ENCODE data around the gene RNF149.

The RNF149 gene

DNA sequence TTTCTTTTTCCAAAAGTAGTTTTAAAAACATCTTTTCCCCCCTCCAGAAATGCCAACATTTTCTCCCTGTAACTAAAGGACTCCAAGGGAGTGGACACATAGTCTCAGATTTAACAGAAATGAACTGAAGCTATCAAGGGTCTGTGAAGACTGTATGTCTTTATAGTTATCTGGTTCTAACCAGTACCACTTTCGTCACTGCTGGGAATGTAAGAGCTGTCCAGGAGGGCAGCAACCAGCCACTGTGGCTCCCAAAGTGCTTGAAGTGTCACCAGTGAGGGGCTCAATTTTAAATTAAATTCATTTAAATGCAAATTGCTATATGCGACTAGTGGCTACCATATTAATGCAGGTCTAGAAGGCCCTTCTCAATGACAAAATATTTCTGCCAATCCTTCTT lies 15.0 kb downstream of the RNF149 start:
- no peak for DNase-seq

DNA sequence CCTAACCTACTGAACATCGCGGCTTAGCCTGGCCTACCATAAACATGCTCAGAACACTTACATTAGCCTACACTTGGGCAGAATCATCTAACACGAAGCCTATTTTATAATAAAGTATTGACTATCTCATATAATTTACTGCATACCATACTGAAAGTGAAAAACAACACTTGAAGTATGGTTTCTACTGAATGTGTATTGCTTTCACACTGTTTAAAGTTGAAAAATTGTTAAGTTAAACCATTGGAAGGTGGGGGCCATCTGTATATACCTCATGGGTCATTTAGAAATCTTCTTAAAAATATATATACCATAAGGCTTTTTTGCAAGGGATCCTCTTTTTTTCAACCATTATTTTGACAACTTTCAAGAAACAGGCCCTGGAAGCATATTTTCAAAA lies 16.5 kb downstream of the RNF149 start:
- DNase-seq, result no peak

DNA sequence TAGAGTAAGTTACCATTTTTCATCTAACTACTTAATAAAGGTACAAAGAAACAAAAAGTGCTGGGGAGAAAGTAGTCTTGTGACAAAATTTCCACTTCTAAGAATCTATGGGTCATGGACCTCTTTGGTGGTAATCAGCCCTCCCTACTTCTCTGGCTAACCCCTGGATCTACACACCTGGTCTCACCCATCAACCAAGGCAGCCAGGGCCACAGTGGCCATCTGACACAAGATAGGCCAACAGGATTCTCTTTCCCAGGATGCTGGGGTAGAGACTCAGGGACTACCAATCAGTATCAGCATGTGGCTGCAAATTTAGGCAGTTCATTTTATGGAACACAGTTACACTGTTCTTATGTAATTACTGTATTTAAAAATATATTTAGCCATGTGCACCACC lies 17.8 kb downstream of the RNF149 start:
- no peak for DNase-seq

DNA sequence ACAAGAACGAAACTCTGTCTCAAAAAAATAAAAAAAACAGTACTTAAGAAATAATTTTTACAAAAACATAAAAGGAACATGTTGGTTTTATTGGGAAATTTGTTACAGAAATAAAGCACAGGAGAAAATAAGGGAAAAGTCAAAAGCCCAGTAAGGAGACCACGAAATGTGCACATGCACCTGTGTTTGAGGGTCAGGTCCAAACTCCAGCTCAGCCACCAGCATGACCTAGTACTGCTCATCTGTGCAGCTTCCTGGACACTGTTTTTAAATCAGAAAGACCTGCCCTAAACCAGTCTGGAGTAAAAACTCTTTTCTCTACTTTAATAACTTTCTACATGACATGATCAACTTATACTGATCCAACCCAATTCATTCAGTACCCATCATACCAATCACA lies 21.2 kb downstream of the RNF149 start:
- no peak for DNase-seq

GRCh38 chr2:101286684-101287083 lies 21.8 kb downstream of the RNF149 start:
- no peak for DNase-seq

GRCh38 chr2:101282980-101283379 lies 25.5 kb downstream of the RNF149 start:
- no peak for DNase-seq

GRCh38 chr2:101281482-101281881 lies 27.0 kb downstream of the RNF149 start:
- DNase-seq, result no peak

DNA sequence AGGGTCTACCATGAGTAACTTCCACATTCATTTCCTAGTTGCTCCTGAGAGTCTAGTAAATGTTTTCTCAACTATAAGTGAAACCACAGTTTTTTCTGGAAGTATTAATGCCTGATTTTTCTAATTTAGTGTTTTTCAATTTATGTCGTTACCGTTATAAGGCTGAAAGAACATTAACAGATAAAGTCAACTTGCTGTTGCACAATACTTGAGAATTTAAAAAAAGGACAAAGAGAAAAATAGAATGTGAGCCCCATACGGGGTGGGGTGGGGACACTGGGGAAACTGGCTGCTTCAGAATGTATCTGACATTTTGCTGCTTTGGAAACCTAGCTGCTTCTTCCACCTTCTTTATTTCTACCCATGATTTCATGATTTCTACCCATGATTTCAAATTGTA lies 29.6 kb downstream of the RNF149 start:
- no peak for DNase-seq

DNA sequence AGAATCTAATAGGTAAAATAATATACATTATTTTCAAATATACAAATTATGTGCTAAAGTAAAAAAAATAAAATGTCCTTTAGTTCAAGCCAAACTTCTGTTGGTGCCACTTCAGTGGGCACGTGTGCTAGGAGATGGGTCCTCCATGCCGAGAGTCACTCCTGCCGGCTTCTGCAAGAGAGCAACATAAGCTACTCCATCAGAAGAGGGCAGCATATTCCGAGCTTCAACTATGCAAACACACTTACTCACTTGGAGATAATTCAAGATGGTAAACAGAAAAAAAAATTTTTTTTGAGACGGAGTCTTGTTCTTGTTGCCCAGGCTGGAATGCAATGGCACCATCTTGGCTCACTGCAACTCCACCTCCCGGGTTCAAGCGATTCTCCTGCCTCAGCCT lies 31.4 kb downstream of the RNF149 start:
- DNase-seq, result no peak

- DNase-seq, result no peak
Measured at GRCh38 chr2:101274142-101274541, 34.4 kb downstream of the RNF149 start.

GRCh38 chr2:101273056-101273455 lies 35.4 kb downstream of the RNF149 start:
- no peak for DNase-seq

GRCh38 chr2:101272045-101272784 lies 36.3 kb downstream of the RNF149 start:
- DNase-seq, result no peak

DNA sequence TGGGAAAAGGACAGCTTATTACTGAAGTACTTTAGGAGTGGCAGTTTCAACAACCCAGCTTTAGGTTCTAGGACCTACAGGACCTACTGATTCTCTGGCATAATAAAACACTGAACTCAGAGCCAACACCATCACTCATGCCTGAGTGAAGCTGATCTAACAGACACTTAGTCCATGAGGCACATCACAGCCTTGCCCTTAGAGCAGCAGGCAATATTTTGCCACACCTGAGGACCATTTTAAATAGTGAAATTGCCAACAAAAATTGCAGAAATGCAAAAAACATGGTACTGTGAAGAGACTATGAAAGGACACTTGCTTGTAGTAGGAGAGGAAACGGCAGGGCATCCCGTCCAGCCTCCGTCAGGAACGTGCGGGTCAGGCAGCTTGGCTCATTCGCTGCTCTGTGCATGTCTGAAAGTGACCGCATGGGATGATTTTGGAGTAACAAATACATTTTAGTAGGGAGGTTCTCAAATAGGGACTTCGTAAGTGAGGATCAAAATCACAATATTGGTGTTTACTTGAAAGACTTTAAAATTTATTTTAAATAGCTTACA lies 37.7 kb downstream of the RNF149 start:
- no peak for DNase-seq

DNA sequence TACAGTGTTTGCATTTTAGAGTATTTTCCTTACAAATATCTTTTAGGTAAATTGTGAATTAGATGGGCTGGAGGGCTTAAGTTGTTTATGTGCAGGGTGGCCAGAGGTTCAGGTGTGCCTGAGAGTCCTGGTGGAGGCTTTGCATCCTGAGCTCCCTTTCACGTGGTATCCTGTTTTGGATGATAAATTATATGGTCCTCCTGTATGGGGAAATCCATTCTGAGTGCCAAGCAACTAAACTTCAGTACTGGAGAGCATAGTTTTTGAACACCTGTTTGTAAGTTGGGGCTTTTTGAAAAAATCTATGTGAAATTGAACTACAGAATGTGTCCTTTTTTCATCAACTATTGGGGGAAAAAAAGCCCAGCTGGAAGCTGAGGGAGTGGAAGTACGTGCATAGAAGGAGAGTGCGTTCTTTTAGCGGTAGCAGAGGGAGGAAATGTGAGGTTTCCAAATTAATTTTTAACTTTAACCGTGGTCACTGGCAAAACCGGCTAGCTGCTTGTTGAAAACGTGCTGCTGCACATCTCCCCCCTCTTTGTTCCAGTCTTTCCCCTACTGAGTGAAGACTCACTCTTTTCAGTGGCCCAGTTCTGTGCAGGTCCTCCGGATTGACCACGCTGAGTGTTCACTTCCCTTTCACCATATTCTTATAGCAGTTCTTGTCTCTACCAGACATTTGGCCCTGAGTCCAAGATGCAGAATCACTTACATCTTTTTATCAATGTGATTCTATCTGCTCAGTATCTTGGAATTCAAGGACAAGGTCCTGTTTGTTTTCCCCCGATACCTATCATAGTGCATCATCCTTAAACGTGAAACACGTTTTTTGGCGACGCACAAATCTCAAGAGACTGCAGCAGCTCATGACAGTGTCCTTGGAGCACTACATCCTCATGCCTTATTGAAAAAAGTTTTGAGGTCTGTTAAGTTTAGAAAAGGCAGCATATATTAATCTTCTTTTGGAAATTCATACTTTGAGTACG lies 40.5 kb downstream of the RNF149 start:
- DNase-seq, result no peak

GRCh38 chr2:101265893-101266499 lies 42.5 kb downstream of the RNF149 start:
- DNase-seq, result no peak

DNA sequence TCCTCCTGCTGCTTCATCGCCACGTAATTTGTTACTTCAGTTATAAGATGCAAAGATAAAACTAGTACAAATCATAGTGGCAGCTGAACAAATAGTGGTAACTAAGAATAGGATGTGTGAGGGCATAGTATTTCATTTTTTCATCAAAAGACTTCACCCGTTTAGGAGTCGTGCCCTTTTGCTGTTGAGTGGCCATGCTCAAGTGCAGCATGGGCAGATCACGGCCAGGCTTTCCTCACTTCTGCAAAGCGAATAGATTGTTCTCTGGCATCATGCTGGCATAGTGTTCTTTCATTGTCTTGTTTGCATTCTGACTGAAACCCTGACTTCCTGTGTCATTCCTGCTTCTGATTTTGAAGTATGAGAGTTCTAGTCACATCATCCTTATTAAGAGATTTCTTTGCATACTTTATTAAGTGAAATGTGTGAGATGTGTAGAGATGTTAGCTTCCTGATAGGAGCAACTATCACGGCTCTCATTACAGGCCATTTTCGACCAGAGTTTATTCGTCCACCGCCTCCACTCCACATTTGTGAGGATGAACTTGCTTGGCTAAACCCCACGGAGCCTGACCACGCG lies 44.1 kb downstream of the RNF149 start:
- no peak for DNase-seq

DNA sequence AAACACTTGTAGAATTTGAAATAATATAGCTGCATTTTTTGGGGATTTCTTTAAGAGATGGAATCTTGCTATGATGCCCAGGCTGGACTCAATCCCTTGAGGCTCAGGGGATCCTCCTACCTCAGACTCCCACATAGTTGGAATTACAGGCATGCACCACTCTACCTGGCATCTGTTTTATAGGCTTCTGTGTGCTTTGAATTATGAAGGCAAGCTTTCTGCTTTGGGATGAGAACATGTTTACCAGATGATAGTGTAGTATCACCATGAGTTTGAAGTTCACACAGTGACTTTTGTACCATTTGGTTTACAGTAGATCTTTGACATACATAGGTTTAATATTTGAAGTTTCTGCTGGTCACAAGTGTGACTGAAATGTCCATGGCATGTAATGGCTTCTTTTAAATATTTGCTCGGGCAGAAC lies 45.1 kb downstream of the RNF149 start:
- DNase-seq, result no peak

DNA sequence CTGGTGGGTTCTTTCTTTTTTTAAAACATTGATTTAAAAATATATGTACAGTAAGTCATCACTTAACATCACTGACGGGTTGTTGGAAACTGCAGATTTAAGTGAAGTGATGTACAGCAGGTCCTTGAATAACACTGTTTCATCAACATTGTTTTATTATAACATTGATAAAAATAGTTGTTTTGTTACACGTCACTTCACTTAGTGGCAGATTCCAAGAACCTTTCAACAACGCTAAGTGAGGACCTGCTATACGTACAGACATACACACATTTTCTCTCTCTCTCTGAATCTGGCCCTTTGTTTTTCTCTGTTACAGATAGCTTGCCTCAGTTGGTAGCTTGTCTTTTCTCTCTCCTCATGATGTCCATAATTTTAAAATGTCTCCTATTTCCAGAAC lies 46.4 kb downstream of the RNF149 start:
- no peak for DNase-seq

- DNase-seq, result no peak
Measured at GRCh38 chr2:101258804-101259203, 49.7 kb downstream of the RNF149 start.

DNA sequence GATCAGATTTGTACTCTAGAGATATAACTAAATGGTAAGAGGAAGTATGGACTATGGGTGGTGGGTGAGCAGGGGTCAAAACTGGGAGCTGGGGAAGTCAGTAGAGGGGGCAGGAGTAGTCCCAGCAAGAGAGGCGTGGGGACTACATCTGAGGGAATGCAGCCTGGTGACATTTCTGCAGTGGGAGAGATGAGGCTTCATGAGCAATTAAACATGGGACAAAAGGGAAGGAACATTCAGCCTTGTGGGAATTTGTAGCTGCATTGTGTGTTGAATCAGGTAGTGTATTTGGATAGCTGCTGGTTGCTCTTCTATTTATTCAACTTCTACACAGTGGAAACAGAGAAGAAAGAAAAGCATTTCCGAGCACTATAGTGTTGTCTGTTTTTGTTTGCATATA lies 52.2 kb downstream of the RNF149 start:
- DNase-seq, result no peak

DNA sequence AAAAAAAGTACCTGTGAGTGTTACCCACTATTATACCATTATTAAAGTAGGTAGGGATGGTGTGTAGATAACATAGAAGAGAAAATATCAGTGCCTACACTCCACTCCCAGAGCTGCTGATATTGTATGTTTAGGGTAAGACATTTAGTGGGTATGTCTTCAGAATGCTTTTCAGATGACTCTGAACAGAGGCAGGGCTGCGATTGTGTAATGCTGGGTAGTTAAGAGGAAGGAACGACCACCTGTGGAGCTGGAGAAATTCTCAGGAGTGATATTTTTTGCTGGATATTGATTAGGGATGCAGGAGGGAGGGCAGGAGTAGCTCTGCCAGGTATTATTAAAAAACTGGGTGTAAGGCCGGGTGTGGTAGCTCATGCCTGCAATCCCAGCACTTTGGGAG lies 53.0 kb downstream of the RNF149 start:
- DNase-seq, result no peak

DNA sequence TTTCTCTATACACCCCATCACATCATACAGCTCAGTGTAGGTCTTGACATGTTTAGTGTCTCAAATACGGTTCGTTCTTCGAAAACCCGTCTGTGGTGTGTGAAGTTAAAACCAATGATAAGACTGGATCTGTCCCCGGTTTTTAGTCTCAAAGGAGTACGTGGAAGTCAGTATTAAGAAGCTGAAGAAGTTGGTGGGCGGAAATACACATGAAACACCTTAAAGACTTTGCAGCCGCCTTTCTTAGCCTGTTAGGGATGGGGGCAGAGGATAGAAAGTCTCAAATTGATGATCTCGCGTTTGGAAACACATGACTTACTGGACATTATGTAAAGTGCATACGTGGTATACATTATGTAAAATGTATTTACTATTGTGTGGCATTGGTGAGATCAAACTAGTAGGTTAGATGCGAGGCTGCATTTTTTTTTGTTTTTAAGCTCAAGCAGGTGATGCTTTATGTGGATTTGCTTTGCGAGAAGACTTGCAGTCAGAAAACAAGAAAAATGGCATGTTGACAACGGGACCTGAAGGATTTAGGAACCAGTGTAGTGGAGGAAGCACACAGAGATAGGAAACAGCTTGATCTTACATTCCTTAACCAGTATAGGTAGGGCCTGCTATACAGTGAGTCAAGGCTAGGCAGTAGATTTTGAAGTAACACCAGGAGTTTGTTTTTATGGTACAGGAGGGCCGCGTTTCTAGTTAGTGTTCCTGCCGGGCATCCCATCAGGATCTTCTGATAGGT lies 54.6 kb downstream of the RNF149 start:
- no peak for DNase-seq

Measured in NCI-H2029 (cell line).